Fibroblast of skin of left biceps (primary cell): Measurements from ENCODE around the gene PEX5L.
A peak's percentile ranks its signal among the peaks of the same experiment; 100 is the strongest.

ENCODE experiments used
- DNase-seq, 2 experiments: peaks; one replicate each; pipeline ENCODE4 v3.0.0-alpha.2; 2013; ENCODE audit warnings: low read depth in 2 of 2

Gene PEX5L

DNA sequence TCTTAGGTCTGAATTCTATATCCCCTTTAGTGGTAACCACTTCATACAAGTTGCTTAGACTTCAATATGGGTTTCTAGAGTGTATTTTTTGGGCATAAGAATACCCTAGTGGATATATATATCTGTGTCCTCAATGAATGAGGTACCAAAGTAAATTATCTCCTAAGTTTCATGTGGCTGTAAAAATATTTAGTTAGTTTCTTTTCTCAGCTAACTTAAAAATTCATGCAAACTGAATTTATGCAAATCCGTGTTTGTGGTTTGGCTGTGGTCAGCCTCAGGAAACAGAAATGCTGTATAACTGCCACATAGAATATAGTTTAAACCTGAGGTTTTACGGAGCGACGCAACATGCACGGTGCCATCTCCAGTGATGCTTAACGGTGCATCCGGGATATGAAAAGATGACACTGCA lies 80.3 kb downstream of the PEX5L start:
- DNase-seq = no peak

DNA sequence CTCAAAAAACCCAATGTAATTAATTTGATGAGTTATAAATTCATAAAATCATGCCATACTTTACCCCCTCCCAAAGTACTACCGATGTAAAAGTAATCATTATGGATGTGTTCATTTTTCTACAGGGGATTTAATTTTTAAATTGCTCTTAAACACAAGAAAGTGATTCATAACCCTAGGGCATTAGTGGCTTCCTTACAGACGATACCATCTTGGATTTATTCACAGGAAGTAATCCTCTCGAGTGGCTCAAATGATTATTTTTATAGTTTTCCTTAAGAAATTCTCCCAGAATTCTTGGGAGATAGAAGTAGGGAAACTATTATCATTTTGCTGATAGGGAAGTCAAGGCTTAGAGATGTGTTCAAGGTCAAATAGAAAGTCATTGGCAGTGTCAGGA lies 80.9 kb downstream of the PEX5L start:
- no peak for DNase-seq

DNA sequence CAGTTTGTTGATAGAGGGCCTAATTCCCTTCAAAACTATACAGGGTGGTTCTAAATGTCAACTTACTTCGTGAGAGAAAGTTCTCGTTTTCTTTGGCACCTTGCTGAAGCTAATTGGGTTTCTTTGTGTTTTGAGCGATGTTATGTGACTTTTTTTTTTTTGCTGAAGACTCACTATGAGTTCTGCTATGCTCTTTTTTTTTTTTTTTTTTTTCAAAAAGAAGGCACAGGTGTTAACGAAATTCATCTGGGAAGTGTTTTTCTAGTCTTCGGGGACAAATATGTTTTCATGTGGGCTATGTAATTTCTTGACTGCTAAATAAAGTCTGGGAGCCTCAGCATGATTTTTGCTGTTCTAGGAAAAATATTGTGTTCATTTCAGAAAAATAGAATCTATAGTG lies 81.5 kb downstream of the PEX5L start:
- no peak for DNase-seq

GRCh38 chr3:179953993-179954870 lies 82.5 kb downstream of the PEX5L start:
- no peak for DNase-seq

DNA sequence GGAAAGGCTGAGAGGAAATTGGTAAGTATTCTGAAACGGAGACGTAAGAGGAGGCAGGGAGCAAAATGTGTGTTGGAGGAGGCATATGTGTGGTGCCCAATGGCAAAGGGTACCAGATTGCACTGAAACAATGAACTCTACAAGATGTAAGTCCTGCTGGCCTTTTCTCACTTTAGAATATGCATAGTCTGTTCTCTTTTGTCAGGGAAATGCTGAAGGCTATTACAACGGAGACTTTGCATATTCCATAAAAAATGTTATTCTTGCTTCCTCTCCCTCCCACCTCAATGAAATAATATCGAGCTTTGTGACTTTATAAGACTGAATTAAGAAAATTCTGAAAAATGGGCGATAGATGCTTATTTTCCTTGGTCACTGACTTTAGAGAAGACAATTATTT lies 85.9 kb downstream of the PEX5L start:
- DNase-seq = no peak

DNA sequence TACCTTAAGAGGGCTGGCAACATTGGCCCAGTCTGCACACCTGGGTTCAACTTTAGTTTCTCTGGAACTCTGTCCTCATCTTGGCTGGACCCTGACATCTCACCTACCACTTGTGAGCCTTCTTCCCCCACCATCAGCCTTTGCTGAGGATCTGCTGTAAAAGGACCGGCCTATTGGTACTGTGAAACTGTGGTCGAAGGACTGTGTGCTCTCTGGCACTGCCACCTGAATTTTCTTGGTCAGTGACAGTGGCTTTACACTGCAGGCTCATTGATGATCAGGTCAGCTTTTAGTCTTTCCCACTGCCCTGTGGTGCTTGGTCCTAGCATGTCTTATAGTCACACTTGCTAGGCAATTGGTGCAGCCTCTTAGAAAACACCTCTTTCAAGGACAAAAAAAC lies 86.9 kb downstream of the PEX5L start:
- DNase-seq = no peak

- no peak for DNase-seq
These were observed 87.3 kb downstream of the PEX5L start for GRCh38 chr3:179949412-179949811.

- DNase-seq = no peak
These were observed 88.0 kb downstream of the PEX5L start for GRCh38 chr3:179948740-179949139.

DNA sequence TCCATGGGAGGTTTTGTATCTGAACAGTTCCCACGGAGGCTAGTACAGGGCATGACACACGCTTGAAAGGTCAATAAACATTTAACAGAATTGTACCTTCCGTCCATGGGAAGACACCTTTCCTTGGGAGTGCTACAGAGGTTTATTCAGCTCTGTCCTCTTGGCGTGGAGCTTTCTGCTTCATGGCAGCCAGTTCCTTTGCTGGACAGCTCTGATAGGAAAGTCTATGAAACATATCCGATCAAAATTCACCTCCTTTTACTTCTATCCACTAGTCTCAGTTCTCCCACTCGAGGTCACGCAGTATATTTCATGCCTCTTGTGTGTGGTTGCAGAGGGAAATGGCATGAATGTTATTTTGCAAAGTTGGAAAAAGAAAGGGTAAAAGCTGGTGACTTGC lies 91.2 kb downstream of the PEX5L start:
- DNase-seq = no peak

DNA sequence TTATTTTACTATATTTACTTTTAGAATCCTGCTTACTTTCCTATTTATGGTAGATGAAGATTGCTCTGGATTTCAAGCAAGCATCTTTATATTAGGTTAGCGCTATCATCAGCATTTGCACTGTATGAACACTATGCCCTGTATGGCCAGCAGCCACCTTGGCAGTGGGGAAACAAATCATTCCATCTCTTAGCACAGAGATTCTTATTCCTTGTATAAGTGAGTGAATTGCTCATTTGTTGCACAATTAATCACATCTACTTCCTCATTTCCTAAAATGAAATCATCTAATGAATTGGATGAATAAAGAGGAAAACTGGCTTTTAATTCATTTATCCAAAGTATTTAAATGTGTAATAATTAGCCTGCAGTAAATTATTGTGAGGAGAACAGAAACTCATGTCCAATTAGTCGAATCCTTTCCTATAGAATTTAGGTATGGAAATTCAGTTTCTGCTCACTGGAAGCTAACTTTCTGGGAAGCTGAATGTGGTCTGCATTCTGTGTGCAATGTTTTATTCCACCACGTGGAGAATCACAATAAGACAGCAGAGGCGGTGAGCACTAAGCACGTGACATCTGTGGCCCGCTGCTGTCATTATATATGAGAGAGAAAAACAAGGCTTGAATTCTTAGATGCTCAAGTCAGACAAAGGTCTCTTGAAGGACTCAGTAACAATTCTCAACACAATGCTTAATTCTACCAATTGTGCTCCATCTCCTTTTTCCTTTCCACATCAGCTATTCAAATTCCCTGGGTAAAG lies 93.4 kb downstream of the PEX5L start:
- no peak for DNase-seq

GRCh38 chr3:179942553-179943075 lies 94.1 kb downstream of the PEX5L start:
- DNase-seq = no peak

DNA sequence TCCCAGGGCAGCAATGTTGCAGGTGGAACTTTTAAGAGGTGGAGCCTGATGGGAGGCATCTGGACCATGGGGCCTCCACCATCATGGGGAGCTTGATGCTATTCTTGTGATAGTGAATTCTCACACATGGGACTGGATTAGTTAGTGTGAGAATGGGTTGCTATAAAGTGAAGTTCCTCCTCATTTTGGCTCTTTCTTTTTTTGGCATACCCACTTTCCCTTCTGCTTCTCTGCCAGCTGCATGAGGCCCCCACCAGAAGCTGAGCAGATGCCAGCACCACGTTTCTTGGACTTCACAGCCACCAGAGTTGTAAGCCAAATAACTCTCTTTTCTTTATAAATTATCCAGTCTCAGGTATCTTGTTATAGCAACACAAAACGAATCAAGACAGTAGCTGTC lies 101.0 kb downstream of the PEX5L start:
- DNase-seq = no peak

DNA sequence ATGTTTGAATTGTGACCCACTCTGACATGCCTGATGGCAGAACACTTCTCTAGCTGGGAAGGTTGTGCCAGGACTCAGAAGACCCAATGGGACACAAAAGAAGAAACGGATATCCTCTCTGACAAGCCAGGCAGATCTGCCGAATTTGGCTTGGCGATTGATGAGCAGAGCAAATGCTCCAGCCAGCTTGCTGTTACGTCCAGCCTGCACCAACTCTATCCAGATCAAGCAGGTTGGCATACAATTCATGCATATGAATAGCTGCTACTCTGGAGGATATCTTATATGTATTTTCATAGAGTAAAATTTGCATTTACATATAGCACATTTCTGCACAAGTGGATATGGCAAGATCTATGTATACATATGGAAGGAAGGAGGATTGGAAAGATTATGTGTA lies 102.8 kb downstream of the PEX5L start:
- DNase-seq = no peak

GRCh38 chr3:179933080-179933479 lies 103.7 kb downstream of the PEX5L start:
- DNase-seq = no peak

DNA sequence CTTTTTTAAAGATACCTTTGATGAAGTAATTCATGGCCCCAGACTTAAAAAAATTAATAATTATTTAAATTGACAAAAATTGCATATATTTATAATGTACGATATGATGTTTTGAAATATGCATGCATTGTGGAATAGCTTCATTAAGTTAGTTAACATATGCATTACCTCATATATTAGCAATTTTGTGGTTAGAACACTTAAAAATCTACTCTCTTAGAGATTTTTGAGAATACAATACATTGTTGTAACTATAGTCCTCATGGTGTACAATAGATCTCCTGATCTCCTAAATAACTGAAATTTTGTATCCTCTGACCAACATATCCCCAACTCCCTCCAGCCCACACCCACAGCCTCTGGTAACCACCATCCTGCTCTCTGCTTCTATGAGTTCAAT lies 104.1 kb downstream of the PEX5L start:
- no peak for DNase-seq

- DNase-seq = peak; percentile 23 to 33
These were observed 107.6 kb downstream of the PEX5L start for GRCh38 chr3:179929091-179929529.

- no peak for DNase-seq
These were observed 109.5 kb downstream of the PEX5L start for GRCh38 chr3:179927191-179927590.

DNA sequence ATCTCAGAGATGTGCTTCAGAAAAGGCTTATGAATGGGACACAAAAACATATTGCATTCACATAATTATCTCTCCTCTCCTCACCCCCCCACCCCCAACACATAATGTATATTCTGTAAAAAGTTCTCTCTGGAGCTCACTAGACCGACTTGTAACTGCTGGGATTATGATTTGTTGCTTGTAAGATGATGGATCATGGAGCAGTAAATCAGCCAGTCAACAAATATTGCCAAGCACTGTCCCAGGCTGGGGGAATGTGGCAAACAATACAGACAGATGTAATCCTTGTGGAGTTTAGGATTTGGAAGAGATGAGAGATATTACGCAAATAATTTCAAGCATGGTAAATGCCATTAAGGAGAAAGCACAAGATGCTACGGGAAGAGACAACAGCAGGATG lies 114.8 kb downstream of the PEX5L start:
- DNase-seq = no peak

DNA sequence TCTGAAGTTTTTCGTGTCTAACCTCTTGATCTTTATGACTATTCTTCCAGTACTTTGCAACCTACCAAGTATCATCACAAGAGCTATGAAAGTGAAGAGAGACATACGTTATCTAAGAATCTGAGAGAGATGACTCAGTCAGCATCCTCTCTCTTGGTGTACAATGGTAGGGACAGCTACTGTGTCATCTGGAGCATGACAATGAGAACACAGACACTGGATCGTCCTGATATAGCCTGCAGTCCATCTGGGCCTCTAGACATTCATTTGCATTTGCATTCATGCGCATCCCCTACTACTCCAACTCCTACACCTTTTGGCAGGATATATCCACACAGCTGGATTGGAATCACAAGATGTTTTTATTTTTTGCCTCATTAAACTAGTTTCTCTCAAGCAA lies 115.2 kb downstream of the PEX5L start:
- no peak for DNase-seq

DNA sequence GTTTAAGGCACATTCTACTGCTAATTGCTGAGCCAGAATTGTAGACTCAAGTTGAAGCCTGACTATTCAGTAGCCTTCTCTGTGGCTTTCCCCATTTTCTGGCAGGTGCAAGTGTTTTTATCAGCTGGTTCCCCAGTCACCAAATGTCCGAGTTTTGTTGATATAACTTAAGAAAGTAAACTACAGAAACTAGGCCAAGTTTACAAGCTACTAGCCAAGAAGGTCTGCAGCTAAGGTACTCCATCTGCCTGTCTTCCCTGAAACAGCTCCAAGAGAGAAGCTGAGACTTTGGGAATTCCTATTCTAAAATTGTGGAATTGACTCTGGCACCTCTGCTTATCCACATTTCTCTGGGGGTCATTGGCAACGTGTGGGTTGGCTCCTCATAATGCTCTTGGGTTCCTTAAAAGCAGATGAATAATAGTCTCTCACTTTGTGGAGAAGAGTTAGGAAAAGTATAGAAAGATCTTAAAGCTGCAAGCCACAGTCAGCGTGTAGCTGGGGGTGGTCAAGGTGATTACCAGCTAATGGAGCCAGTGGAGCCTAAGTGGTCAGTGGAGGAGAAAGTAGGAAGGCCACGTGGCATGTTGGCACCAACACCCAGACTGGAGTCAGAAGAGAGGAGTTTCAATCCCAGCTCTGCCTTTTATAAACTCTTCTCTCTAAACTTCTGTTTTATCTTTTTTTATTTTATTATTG lies 128.8 kb downstream of the PEX5L start:
- no peak for DNase-seq

GRCh38 chr3:179902061-179902460 lies 134.7 kb downstream of the PEX5L start:
- DNase-seq = no peak

GRCh38 chr3:179898024-179898423 lies 138.7 kb downstream of the PEX5L start:
- peak in 1 of 2 experiments; percentile 1 for DNase-seq
